ENCODE data around the gene FUT8.
A peak's percentile ranks its signal among the peaks of the same experiment; 100 is the strongest.
"Not testable (repeated sequence)": the region's sequence is repeated elsewhere in the genome, so short reads cannot be mapped to it uniquely, and the experiment has no call there.

FUT8 gene

DNA sequence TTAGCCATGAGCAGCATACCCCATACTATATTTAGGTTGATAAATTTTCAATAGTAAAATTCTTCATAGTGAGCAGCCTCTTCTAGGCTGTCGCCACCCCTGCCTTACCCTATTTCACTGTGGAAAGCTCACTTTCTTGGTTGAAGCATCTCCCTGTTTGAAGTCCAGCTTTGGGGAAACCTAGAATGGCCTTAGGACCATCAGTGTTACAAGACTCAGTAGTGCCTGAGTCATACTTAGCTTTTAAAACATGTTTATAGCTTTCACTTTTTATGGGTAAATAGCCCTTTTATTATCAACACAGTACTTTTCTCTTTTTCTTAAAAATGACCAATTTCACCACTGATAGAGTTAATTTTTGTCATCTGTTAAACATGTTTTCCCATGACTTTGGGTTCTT lies 37.1 kb downstream of the FUT8 start:
- DNase-seq (ENCODE audit: low read depth, low spot score) = no peak

DNA sequence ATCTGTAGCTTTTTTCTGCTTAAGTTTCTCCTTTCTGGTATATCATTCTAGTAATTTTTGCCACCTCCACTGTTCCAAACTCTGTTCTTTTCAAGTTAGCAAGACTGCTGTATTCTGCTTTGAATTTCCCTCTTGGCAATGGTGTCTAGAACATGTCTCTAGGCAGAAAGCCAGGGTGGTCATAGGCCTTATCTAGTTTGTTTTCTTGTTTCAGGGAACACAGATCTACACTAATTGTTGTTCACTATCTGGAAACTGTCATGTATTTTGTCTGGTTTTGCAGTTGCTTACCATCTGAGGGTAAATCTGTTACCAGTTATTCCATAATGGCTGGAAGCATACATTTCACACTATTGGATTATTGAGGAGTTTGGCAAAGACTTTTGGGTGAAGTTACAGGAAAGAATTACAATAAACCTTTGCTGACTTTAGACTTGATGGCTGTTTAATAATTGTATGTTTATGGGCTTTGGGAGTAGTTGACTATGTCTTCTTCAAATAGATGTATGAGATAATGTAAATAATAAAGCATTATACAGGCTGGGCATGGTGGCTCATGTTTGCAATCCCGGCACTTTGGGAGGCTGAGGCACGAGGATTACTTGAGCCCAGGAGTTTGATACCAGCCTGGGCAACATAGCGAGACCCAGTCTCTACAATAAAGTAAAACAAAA lies 41.4 kb downstream of the FUT8 start:
- peak; percentile 47 for DNase-seq (ENCODE audit: low read depth, low spot score)

DNA sequence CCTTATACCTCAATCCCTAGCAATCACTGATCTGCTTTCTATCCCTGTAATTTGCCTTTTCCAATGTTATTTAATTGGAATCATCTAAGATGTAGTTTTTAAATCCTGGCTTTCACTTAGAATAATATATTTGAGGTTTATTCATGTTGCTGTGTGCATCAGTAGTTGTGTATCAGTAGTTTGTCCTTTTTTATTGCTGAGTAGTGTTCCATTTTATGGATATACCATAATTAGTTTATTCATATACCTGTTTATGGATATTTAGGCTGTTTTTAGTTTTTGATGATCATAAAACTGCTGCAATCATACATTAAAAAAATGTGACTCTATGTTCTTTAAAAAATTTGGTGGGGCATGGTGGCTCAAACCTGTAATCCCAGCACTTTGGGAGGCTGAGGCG lies 43.7 kb downstream of the FUT8 start:
- no peak for DNase-seq (ENCODE audit: low read depth, low spot score)

DNA sequence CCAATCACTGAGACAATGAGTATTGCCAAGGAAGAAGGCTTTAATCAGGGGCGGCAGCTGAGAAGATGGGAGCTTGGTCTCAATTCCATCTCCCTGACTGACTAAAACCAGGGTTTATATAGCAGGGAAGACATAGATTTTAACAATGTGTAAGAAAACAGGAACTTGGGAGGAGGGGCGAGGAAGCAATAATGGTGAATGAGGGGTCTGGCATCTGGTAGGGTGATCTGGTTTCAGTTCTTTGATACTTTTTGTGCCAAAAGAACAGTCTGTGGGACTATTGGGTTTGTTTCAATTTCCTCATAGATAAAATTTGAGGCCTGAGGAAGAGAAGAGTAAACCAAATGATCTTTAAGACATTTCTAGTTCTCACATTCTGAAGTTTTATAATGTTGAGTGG lies 49.2 kb downstream of the FUT8 start:
- DNase-seq (ENCODE audit: low read depth, low spot score) = no peak

DNA sequence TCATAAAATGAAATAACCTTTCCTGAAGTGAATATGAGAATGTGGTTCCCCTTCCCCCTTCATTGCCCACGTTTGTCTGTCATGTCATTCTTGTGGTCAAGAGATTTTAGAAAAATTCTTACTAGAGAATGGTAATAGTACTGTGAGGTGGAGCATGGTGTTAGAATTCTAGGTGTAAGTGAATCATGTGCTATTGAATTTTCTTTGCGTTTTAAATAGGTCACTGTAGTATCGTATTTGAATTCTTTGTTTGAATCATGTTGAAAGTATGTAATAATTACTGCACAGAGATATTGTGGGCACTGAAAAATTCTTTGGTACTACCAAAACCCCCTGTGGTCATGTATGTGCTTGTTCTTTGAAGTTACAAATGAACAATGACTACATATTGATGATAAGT lies 49.9 kb downstream of the FUT8 start:
- peak; percentile 73 for DNase-seq (ENCODE audit: low read depth, low spot score)

DNA sequence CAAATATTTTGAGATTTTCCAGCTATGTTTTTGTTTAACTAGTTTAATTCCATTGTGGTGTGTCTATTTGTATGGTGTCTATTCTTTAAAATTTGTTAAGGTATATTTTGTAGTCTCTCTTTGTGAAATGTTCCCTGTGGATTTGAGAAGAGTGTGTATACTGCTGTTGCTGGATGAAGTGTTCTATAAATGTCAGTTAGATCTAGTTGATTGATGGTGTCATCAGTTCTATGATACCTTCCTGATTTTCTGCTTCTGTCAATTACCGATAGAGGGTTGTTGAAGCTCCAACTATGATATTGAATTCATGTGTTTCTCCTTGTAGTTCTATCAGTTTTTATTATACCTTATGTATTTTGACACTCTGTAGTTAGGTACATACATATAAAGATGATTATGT lies 53.1 kb downstream of the FUT8 start:
- no peak for DNase-seq (ENCODE audit: low read depth, low spot score)

DNA sequence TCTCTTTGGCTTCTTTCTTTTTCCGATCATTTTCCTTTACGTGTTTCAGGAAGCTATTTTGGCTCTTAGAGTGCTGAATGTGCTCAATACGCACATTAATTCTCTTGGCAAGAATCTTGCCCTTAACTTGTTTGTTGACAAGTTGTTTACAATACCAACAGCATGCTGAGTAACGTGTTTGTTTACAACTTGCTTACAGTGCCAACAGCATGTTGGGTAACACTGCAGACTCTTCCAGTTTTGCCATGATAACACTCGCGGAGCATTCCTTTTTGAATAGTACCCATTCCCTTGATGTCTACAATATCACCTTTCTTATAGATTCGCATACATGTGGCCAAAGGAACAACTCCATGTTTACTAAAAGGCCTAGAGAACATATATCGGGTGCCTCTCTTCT lies 55.4 kb downstream of the FUT8 start:
- not testable (repeated sequence) for DNase-seq (ENCODE audit: low read depth, low spot score)

DNA sequence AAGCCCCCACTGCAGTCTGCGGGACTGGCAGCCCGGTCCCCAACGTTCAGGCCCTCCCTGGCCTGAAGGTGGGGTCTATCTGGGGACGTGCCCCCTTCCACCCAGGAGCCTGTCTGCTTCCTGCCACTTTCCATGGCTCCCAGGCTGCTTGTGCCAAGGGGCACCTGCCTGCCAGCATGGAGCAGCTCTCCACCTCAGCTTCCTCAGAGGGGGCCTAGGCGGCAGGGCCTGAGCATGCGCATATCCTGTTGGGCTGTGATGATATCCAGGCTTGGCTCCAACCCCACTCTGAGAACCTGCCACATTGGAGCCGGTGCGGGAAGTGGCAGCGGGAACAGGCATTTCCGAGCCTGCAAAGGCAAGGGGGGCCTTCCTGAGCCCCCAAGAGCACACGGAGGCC lies 57.4 kb downstream of the FUT8 start:
- DNase-seq (ENCODE audit: low read depth, low spot score) = no peak

DNA sequence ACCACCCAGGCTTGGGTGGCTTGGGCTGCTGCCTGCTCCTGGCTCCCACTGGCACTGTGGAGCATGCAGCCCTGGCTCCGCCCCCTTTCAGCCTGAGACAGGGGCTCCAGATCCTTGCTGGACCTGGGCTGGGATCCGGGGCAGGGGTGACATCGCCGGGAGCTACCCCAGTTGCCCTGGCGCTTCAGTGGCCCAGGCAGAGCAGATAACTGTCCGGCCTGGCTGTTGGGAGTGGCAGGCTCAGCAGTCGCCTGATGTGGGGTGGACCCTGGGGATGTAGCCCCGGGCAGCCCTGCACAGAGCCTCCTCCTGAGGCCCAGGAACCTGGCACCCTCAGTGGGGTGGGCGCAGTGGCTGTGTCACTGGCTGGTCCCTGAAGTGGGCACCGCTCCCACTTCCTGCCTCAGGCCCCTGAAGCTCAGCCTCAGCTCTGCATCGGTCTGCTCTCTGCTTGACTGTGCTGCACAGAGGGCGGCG lies 57.9 kb downstream of the FUT8 start:
- DNase-seq (ENCODE audit: low read depth, low spot score) = no peak

DNA sequence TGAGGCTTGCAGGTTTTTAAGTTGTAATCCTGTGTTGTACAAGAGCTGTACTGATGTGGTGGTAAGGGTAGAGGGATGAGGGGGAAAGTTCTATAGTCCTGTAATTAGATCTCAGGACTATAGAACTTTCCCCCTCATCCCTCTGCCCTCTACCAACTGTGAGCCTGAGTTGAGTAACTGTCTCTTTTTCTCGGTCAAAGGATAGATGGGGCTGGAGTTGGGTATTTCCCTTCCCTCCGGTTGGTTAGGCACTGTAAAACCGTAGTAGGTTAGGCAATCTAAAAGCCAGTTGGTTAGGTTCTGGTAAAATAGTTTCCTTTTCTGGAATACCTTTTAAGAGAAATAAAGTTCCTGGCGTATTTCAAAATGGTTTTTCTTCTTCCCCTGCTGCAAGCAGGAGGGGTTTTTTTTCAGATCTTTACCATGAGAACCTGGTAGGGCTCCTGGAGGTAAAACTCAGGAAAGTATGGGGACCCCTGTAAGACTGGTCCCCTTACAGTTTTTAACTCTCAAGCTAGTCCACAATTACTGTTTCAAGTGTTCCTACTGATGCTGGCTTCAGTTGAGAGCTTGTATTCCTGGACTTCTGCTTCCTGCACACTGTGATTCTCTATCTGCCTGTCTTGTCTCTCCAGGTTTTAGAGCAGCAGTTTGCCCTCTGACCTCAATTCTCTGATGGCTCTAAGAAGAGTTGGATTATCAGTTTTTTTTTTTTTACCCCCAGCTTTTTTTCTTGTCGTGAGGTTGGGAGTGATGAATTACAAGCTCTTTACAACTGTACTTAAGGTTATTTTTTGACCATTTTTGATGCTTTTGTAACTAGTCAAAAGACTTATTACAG lies 58.7 kb downstream of the FUT8 start:
- no peak for DNase-seq (ENCODE audit: low read depth, low spot score)

DNA sequence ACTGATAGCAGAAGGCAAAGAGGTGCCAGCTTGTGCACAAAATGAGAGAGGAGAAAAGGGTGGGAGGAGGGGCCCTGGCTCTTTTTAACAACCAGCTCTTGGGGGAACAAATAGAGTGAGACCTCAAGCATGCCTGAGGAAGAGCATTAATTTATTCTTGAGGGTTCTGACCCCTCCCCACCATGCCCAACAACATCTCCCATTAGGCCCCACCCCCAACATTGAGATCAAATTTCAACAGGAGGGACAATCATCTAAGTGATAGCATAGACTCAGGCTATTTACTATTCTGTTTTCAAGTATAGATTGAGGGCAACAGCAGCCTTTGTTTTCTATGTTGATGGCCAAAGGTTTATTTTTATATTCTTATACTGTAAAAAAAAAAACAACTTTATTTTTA lies 59.7 kb downstream of the FUT8 start:
- DNase-seq (ENCODE audit: low read depth, low spot score) = no peak

DNA sequence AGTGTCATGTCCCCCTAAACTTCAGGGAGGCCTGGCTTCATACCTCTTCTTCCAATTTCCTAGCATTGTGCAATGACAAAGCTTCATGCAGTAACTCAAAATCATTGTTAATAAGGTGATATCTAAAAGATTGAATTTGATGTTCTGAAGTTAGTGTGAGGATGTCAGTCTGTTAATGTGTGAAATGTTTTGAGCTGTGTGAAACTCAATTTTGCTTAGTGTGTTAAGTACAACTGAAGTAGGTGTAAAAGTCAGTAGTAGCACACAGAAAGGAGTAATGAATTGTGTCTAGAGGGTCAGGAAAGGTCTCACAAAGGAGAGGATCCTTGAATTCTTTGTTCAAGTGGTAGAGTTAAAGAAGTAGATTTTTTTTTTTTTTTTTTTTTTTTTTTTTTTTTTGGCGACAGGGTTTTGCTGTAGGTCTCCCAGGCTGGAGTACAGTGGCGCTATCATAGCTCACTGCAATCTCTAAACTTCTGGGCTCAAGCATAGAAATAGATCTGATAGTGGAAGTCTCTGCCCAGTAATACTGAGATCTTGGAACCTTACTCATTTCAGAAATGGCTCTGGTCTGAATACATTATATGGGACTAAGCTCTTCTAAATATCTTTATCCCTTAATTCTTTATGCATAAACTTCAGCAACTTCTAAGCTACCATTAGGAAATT lies 63.9 kb downstream of the FUT8 start:
- no peak for DNase-seq (ENCODE audit: low read depth, low spot score)

DNA sequence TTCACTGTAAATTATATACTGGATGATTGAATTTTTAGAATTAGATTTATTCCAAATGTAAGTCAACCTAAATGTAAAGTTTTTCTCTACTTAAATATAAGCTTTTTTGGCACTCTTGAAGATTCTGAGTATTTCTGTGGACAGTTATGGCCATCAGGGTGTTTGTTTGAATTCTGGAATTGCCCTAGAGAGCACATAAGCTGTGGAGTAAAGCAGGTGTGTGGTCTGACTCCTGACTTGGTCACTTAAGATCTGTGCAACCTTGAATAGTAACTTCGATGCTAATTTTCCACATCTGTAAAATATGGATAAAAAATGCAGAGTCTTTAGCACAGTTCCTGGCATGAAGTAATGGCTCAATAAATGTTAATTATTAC lies 64.4 kb downstream of the FUT8 start:
- DNase-seq (ENCODE audit: low read depth, low spot score) = no peak

DNA sequence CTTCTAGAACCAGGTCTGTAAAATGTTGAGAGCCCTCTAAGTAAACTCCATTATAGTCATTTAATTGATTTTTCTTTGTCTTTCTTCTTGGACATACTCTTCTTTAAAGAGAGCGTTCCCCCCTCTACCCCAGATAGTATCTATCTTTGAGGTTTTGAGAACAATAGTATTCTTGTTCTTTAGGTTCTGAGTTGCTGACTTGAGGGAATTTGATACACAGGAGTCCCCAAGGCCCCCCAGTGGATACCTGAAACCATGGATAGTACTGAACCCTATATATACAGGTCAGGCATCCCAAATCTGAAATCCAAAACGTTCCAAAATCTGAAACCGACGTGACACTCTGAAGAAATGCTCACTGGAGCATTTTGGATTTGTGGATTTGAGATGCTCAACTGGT lies 65.5 kb downstream of the FUT8 start:
- DNase-seq (ENCODE audit: low read depth, low spot score) = no peak

DNA sequence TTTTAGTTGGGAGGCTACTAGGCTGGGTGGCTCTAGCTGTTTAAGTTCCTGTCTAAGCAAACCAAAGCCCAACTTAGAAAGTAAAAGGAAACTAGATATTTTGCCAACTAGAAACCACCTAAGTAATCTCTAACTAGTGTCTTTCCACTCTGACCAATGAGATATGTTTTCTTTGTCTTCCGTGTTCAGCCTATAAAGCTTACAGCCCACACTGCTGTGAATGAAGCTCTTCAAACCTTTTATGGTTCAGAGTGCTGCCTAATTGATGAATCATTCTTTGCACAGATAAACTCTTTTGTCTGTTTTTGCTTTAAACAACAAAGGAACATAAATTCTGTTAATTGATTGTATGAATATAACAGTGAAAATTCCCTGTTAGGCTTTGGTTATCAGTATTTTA lies 66.1 kb downstream of the FUT8 start:
- DNase-seq (ENCODE audit: low read depth, low spot score) = peak; percentile 76

DNA sequence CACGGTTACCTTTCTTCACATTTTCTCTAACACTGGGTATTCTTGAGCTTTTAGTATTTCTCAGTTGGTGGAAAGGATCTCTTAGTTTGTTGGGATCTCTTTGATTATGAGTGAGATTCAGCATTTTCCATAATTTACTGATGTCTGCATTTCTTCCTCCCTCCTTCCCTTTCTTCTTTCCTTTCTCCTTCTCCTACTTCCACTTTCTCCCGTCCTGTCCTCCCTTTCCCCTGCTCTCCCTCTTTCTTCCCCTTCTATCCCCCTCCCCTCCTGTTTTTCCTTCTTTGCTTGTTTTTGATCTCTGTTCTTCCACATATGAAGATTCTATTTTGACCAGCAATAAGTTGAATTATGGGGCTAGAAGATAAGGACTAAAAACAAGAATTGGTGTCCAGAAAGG lies 66.9 kb downstream of the FUT8 start:
- DNase-seq (ENCODE audit: low read depth, low spot score) = no peak

DNA sequence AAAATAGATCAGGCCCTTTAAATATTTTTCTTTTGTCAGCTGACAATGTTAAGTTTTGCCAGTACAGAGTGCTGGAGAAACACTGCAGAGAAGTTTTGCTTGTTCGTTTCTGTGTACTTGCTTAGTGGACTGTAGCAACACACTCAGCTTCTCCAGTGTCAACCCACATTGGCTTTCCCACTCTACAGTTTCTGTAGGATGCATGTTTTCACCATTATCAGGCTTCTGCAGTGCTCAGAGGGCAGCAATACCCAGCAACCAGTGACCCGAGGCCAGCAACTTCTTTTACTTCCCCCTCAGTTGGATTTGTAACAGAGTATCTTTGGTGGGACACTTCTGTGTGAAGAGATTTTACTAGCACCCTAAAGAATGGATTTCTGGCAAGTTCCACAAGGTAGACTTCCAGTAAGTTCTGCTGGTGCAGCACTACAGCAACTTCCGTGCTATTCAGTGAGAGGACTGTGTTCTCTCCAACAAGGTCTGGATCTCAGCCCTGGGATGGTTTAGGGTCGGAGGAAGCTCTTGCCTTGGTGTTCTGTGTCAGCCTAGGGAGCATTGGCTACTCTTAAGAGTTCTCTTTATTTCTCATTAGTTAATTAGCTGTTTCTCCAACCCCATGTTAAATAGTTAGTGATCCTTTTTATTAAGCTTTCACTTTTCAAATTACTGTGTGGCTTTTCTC lies 70.4 kb downstream of the FUT8 start:
- no peak for DNase-seq (ENCODE audit: low read depth, low spot score)

DNA sequence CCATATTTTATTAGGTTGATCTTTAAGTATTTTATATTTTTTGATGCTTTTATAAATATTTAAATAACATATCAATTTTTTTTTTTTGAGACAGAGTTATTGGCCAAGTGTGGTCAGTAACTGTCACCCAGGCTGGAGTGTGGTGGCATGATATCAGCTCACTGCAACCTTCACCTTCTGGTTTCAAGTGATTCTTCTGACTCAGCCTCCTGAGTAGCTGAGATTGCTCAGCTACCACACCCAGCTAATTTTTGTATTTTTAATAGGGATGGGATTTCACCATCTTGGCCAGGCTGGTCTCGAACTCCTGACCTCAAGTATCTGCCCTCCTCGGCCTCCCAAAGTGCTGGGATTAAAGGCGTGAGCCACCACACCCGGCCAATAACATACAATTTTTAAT lies 71.1 kb downstream of the FUT8 start:
- DNase-seq (ENCODE audit: low read depth, low spot score) = no peak

DNA sequence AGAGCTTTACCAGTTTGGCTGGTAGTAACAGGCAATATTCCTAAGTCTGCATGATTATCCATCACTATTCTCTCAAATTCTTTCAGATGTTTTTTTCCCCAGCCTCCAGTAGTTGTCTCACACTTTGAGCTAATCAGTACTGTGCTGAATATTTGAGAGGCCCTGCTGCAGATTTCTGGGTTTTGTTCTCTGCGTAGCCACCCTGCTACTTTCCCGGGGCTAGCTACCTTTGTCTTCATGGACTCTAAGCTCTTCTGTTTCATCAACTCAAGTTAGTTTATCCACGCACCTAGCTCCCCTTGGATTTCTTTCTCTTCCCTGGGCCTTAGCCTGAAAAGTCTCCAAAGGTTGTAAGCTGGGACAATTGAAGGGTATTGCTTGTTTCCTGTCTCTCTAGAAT lies 73.0 kb downstream of the FUT8 start:
- DNase-seq (ENCODE audit: low read depth, low spot score) = peak; percentile 23

DNA sequence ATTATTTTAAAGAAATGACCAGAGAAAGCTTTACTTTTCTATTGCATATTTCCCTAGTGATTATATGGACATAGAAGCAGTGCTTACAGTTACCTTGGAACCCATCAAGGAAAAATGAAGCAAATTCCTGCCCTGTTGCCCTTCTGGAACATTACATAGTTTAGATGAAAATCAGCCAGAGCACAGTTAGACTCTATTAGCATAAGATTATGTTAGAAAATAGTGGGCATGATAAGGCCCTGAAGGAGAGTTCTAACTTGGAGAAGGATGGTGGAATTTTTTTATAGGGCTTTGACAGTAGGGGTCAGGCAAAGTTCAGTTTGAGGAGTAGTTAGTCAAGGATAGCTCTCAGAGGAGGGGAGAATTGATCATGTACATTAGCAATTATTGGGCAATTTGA lies 74.3 kb downstream of the FUT8 start:
- DNase-seq (ENCODE audit: low read depth, low spot score) = peak; percentile 43

DNA sequence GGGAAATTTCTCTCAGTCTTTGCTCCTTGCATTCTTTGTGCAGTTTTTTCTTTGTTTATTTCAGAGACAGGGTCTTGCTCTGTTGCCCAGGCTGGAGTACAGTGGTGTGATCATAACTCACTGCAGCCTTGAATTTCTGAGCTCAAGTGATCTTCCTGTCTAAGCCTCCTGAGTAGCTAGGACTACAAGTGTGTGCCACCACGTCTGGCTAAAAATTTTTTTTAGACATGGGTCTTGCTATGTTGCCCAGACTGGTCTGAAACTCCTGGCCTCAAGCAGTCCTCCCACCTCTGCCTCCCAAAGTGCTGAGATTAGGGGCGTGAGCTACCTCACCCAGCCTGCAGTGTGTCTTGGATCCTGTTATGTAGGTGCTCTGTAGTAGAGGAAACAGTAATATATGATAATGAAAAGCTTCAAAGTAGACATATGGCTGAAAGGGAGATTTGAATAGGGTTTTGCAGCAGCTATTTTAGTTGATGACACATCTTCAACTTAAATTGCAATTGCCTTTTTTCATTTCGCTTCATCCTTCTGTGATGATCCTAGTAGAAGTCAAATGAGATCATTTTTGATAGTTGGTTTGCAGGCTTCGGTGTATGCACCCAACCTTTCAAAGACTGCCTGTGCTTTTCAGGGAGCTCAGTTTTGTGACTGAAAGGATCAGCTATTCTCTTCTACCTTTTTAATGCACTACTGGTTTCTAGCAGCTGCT lies 75.4 kb downstream of the FUT8 start:
- no peak for DNase-seq (ENCODE audit: low read depth, low spot score)

DNA sequence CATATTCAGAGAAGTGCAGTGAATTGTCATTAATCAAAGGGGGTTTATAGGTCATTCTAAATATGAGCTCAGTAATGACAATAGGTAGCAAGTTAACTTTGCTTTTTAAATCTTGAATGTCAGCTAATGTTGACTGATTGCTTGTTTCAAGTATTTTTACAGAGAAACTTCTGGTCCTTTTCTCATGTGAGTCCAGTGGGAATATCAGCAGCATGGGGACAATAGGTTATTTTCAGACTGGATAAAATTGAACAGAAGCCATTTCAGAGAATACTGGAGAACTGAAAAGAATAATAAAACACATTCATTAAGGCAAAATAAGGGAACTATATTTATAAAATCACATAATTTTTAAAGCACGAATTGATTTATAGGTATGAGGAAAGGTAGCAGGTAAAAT lies 78.7 kb downstream of the FUT8 start:
- DNase-seq (ENCODE audit: low read depth, low spot score) = no peak

All from astrocyte of the hippocampus (primary cell).